HG03139 (cell line): ENCODE measurements around the gene LIN7B.
"Not testable (repeated sequence)": the region's sequence is repeated elsewhere in the genome, so short reads cannot be mapped to it uniquely, and the experiment has no call there.

Experiments used
- ATAC-seq: cut with Tn5 transposase; IDR thresholded peaks from one replicate; pipeline ENCODE4 v1.9.1; 2021; ENCODE audit not compliant: unreplicated experiment

The LIN7B gene

GRCh38 chr19:49118565-49119410 is 4.6 kb downstream of the LIN7B start, which contains the start of gene C19orf73:
Gene C19orf73, minus strand, starts transcription at chr19:49119143. Its CDS starts 121 bp downstream, at chr19:49119022.
- peak; percentile 65 for ATAC-seq

GRCh38 chr19:49119411-49120324 is 5.5 kb downstream of the LIN7B start, which contains the start of gene PPFIA3:
Gene PPFIA3, plus strand, starts transcription at chr19:49119544. Its CDS starts 8,330 bp downstream, at chr19:49127874.
- no peak for ATAC-seq

- no peak for ATAC-seq
Measured at GRCh38 chr19:49120325-49120683, 6.1 kb downstream of the LIN7B start.

GRCh38 chr19:49120868-49121267 is 6.7 kb downstream of the LIN7B start:
- no peak for ATAC-seq

- ATAC-seq, result not testable (repeated sequence)
Measured at GRCh38 chr19:49121841-49122240, 7.7 kb downstream of the LIN7B start.

GRCh38 chr19:49123285-49123684 is 9.1 kb downstream of the LIN7B start:
- not testable (repeated sequence) for ATAC-seq

- no peak for ATAC-seq
Measured at GRCh38 chr19:49125025-49125731, 11.0 kb downstream of the LIN7B start.

- ATAC-seq, result no peak
Measured at GRCh38 chr19:49126575-49126974, 12.4 kb downstream of the LIN7B start.

GRCh38 chr19:49127225-49127624 is 13.1 kb downstream of the LIN7B start:
- not testable (repeated sequence) for ATAC-seq

GRCh38 chr19:49127674-49128544 is 13.7 kb downstream of the LIN7B start:
- peak; percentile 82 for ATAC-seq

GRCh38 chr19:49128545-49129237 is 14.5 kb downstream of the LIN7B start:
- ATAC-seq, result no peak

GRCh38 chr19:49129238-49129583 is 15.0 kb downstream of the LIN7B start:
- no peak for ATAC-seq

GRCh38 chr19:49130325-49130724 is 16.2 kb downstream of the LIN7B start:
- ATAC-seq, result no peak

- ATAC-seq, result no peak
Measured at GRCh38 chr19:49132974-49133609, 18.9 kb downstream of the LIN7B start.

GRCh38 chr19:49133621-49134454 is 19.7 kb downstream of the LIN7B start:
- no peak for ATAC-seq

GRCh38 chr19:49135686-49136085 is 21.5 kb downstream of the LIN7B start:
- ATAC-seq, result no peak

- ATAC-seq, result no peak
Measured at GRCh38 chr19:49136771-49137171, 22.6 kb downstream of the LIN7B start.

GRCh38 chr19:49140951-49141350 is 26.8 kb downstream of the LIN7B start:
- no peak for ATAC-seq
